SK-N-SH (cell line): ENCODE measurements around the gene AGBL4.

Source experiments
- ELF1 ChIP-seq: IDR thresholded peaks from 2 replicates; pipeline ENCODE4 v1.4.0; 2012
- EP300 ChIP-seq, 2 experiments: IDR thresholded peaks; 2 replicates each; pipeline versions ENCODE4 v1.4.0 to v1.6.1; 2012; ENCODE audit warnings: borderline replicate concordance in 1 of 2, low read depth in 1 of 2, low read length in 1 of 2
- FOXM1 ChIP-seq: IDR thresholded peaks from 2 replicates; pipeline ENCODE4 v1.4.0; 2012; ENCODE audit warnings: low read depth, mild to moderate bottlenecking
- MAX ChIP-seq: IDR thresholded peaks from 2 replicates; pipeline ENCODE4 v1.4.0; 2012; ENCODE audit warnings: low read depth
- PBX3 ChIP-seq: IDR thresholded peaks from 2 replicates; pipeline ENCODE4; 2012
- POLR2AphosphoS5 ChIP-seq: IDR thresholded peaks from 2 replicates; pipeline ENCODE4 v1.6.1; 2012; ENCODE audit warnings: low read depth, low read length
- RCOR1 ChIP-seq: fragments of 150-350 bp; IDR thresholded peaks from 2 replicates; pipeline ENCODE4 v1.6.1; 2017; ENCODE audit warnings: antibody characterized with exemption, low read length
- TF ChIP-seq, protein P1 (sequence below): fragments of 200-600 bp; sonication (generic); IDR thresholded peaks from 2 replicates; pipeline ENCODE4 v1.6.1; 2017; ENCODE audit warnings: antibody characterized with exemption, mild to moderate bottlenecking, moderate library complexity

DNA sequence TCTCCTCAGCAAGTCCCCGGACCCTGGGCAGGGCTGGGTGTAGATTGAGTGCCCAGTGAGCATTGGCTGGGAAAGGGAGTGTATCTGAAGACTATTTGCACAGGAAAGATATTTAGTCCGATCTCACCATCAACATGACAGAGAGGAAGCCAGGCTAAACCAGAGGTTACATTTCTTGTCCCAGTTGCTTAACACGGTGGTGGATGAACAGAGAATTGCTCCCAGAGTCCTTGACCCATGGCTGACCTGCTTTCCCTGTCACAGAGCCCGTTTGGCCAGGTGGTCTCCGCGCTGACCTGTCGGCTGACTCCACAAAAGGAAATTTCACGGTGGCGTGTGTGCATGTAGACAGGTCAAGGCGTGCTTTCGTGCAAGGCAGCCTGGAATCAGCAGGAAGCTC, 1330.6 kb downstream of the AGBL4 start:
- TF ChIP-seq EP300 (IDR thresholded peaks at IDR 0.05; ENCODE audit: borderline replicate concordance in 1 of 2, low read depth in 1 of 2, low read length in 1 of 2): no peak
- no peak for TF ChIP-seq MAX
- TF ChIP-seq POLR2AphosphoS5: no peak
- no peak for TF ChIP-seq FOXM1
- TF ChIP-seq PBX3: no peak
- TF ChIP-seq ELF1: no peak
- TF ChIP-seq RCOR1: no peak
- TF ChIP-seq, protein P1, sequence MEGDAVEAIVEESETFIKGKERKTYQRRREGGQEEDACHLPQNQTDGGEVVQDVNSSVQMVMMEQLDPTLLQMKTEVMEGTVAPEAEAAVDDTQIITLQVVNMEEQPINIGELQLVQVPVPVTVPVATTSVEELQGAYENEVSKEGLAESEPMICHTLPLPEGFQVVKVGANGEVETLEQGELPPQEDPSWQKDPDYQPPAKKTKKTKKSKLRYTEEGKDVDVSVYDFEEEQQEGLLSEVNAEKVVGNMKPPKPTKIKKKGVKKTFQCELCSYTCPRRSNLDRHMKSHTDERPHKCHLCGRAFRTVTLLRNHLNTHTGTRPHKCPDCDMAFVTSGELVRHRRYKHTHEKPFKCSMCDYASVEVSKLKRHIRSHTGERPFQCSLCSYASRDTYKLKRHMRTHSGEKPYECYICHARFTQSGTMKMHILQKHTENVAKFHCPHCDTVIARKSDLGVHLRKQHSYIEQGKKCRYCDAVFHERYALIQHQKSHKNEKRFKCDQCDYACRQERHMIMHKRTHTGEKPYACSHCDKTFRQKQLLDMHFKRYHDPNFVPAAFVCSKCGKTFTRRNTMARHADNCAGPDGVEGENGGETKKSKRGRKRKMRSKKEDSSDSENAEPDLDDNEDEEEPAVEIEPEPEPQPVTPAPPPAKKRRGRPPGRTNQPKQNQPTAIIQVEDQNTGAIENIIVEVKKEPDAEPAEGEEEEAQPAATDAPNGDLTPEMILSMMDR: no peak
